Inflammatory macrophage treated with lipopolysaccharide for 4 hours (primary cell): ENCODE data around the gene KPNA1.
A peak's percentile ranks its signal among the peaks of the same experiment; 100 is the strongest.
"Not testable (repeated sequence)": the region's sequence is repeated elsewhere in the genome, so short reads cannot be mapped to it uniquely, and the experiment has no call there.

Experiments used
- DNase-seq: peaks from one replicate; pipeline ENCODE4 v3.0.0-alpha.2; 2020

KPNA1 gene

GRCh38 chr3:122468896-122469533, 45.7 kb downstream of the KPNA1 start:
- no peak for DNase-seq

- DNase-seq, result no peak
Observed at GRCh38 chr3:122466701-122467240, 48.0 kb downstream of the KPNA1 start.

GRCh38 chr3:122464659-122465058, 50.1 kb downstream of the KPNA1 start:
- DNase-seq, result no peak

- DNase-seq, result no peak
Observed at GRCh38 chr3:122462406-122462805, 52.3 kb downstream of the KPNA1 start.

GRCh38 chr3:122461806-122462205, 52.9 kb downstream of the KPNA1 start:
- DNase-seq, result no peak

GRCh38 chr3:122458992-122459391, 55.7 kb downstream of the KPNA1 start:
- peak; percentile 53 for DNase-seq

GRCh38 chr3:122457706-122458105, 57.0 kb downstream of the KPNA1 start:
- no peak for DNase-seq

- no peak for DNase-seq
Observed at GRCh38 chr3:122456074-122456473, 58.7 kb downstream of the KPNA1 start.

- DNase-seq, result no peak
Observed at GRCh38 chr3:122451371-122451770, 63.4 kb downstream of the KPNA1 start.

GRCh38 chr3:122448218-122448617, 66.5 kb downstream of the KPNA1 start:
- not testable (repeated sequence) for DNase-seq

GRCh38 chr3:122444491-122444887, 70.2 kb downstream of the KPNA1 start:
- not testable (repeated sequence) for DNase-seq

- not testable (repeated sequence) for DNase-seq
Observed at GRCh38 chr3:122443762-122444490, 70.8 kb downstream of the KPNA1 start.

GRCh38 chr3:122443090-122443489, 71.6 kb downstream of the KPNA1 start:
- no peak for DNase-seq

- DNase-seq, result no peak
Observed at GRCh38 chr3:122435950-122436349, 78.8 kb downstream of the KPNA1 start.

- no peak for DNase-seq
Observed at GRCh38 chr3:122430371-122430770, 84.4 kb downstream of the KPNA1 start.

GRCh38 chr3:122427857-122428471, 86.8 kb downstream of the KPNA1 start:
- DNase-seq, result no peak

GRCh38 chr3:122421836-122422235, 92.9 kb downstream of the KPNA1 start:
- DNase-seq, result no peak

GRCh38 chr3:122421101-122421500, 93.6 kb downstream of the KPNA1 start:
- DNase-seq, result peak; percentile 42

GRCh38 chr3:122416966-122417365, 97.8 kb downstream of the KPNA1 start:
- DNase-seq, result no peak

- DNase-seq, result peak; percentile 98
Observed at GRCh38 chr3:122415762-122416654, 98.7 kb downstream of the KPNA1 start, which contains the start of gene WDR5B. WDR5B (minus strand) TSS chr3:122416062; CDS start chr3:122415528, 534 bp downstream.

- peak; percentile 50 for DNase-seq
Observed at GRCh38 chr3:122415104-122415744, 99.5 kb downstream of the KPNA1 start.

GRCh38 chr3:122414391-122414790, 100.3 kb downstream of the KPNA1 start:
- DNase-seq, result no peak
